Esophagus muscularis mucosa (tissue), 4 donors: ENCODE results near the gene CNNM2. TPM values are rescaled to one million over a fixed set of nuclear protein-coding genes. Genes with fewer than 3 reads are reported as not detected.
"Not testable (repeated sequence)": the region's sequence is repeated elsewhere in the genome, so short reads cannot be mapped to it uniquely, and the experiment has no call there.

Experiments
- DNase-seq: peaks from one replicate; pipeline ENCODE4 v3.0.0-alpha.2; 2017; ENCODE audit errors: extremely low spot score
- H3K27ac ChIP-seq, 4 donors: fragments of 200-600 bp; sonication (generic); replicated peaks in 1 of 4; 1 replicate in 3 of 4; 2 replicates in 1 of 4; pipeline ENCODE4 v1.5.1; 2016 to 2019; ENCODE audit warnings: mild to moderate bottlenecking in 1 of 4
- H3K27me3 ChIP-seq, 4 donors: fragments of 200-600 bp; sonication (generic); one replicate each; pipeline versions ENCODE4 v1.5.1 to v1.6.0; 2016 to 2019
- H3K36me3 ChIP-seq, 4 donors: fragments of 200-600 bp; sonication (generic); one replicate each; pipeline ENCODE4 v1.5.1; 2016 to 2019
- H3K4me1 ChIP-seq, 4 donors: fragments of 200-600 bp; sonication (generic); one replicate each; pipeline ENCODE4 v1.5.1; 2016 to 2019
- H3K4me3 ChIP-seq, 4 donors: fragments of 200-600 bp; sonication (generic); 1 replicate in 2 of 4; 2 replicates in 2 of 4; pipeline ENCODE4 v1.5.1; 2016 to 2019; ENCODE audit warnings: mild to moderate bottlenecking in 4 of 4, moderate library complexity in 1 of 4
- H3K9me3 ChIP-seq, 4 donors: fragments of 200-600 bp; sonication (generic); 1 replicate in 3 of 4; 2 replicates in 1 of 4; pipeline ENCODE4 v1.5.1; 2016 to 2019
- CTCF ChIP-seq, 3 experiments: fragments of 200-600 bp in 2 of 3; fragments of 450-650 bp in 1 of 3; sonication (generic) in 2 of 3; IDR thresholded peaks; one replicate each; pipeline ENCODE4 v1.5.1; 2017 to 2019; ENCODE audit warnings: antibody characterized with exemption in 3 of 3, mild to moderate bottlenecking in 2 of 3, moderate library complexity in 1 of 3
- EP300 ChIP-seq: sonication (generic); formaldehyde crosslinking; IDR thresholded peaks from one replicate; pipeline ENCODE4 v1.6.1; 2017; ENCODE audit warnings: antibody characterized with exemption
- POLR2A ChIP-seq: fragments of 450-650 bp; IDR thresholded peaks from one replicate; pipeline ENCODE4 v1.6.1; 2017; ENCODE audit warnings: antibody characterized with exemption, moderate library complexity, mild to moderate bottlenecking, low read depth
- POLR2AphosphoS5 ChIP-seq, 2 donors: sonication (generic); formaldehyde crosslinking; IDR thresholded peaks; one replicate each; pipeline ENCODE4 v1.6.1; 2017; ENCODE audit warnings: antibody characterized with exemption in 2 of 2
- WGBS: methylation state at CpG from one replicate; pipeline ENCODE4 v1.1.5; 2018; 5-methylcytosine and 5-hydroxymethylcytosine counted together
- intact Hi-C: fragments of 100-400 bp; cut with DNase I; formaldehyde crosslinking; loops from one replicate; pipeline ENCODE4 v1.15.1; 2023
- total RNA-seq, 4 donors: library from RNA; depleted of rRNA; stranded (reverse); fragments of >200 nt; gene quantifications; one replicate each; pipeline versions ENCODE4 v1.1.0 to v1.2.1, GENCODE V29; 2016

CNNM2 gene
- total RNA-seq, 4 donors from 2014 or later: 4.0 to 9.3 (median 5.4) TPM

- H3K36me3 ChIP-seq: peaks cover 0 to 17% (median 7%) of the 10 kb centered on the region in 4 donors
- DNase-seq: no peak
- H3K27ac ChIP-seq: no peak overlapping the region
- H3K27me3 ChIP-seq: no peaks in the 10 kb centered on the region
- TF ChIP-seq CTCF (IDR thresholded peaks at IDR 0.05): no peak
- TF ChIP-seq POLR2AphosphoS5 (IDR thresholded peaks at IDR 0.05): no peak
- TF ChIP-seq EP300: no peak
- TF ChIP-seq POLR2A: no peak
- H3K4me3 ChIP-seq: no peak overlapping the region
- intact Hi-C loops: no loop called here
- 74% methylated on average over 9 of the region's 9 CpGs for WGBS
- no peaks in the 10 kb centered on the region for H3K9me3 ChIP-seq
- H3K4me1 ChIP-seq: peaks cover 53 to 62% (median 57%) of the 10 kb centered on the region in 4 donors
These were observed 207.5 kb downstream of the CNNM2 start for GRCh38 chr10:103125323-103126267.

DNA sequence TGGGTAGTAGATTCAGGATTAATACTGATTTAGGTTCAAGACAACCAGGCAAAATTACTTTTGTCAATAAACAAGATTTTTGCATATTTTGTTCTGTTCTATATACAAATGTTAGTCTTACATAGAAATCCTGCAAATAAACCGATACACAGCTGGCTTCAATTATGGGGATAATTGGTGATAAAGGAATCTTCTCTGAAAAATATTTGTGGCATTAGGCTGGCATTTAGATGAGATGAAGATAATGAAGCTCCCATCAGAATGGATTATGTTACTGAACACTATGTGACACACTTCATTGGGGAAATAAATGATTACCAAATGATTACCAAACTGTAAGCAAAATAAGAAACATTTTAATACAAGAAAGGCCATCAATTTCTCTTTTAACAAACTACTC is 209.1 kb downstream of the CNNM2 start:
- Histone ChIP-seq H3K27ac (no peak overlapping the region), H3K36me3 (peaks cover 0 to 22% (median 10%) of the 10 kb centered on the region in 4 donors), H3K4me3 (no peak overlapping the region), H3K9me3 (no peaks in the 10 kb centered on the region), H3K27me3 (no peaks in the 10 kb centered on the region), H3K4me1 (peaks cover 38 to 45% (median 41%) of the 10 kb centered on the region in 4 donors)
- no peak for TF ChIP-seq POLR2AphosphoS5 (IDR thresholded peaks at IDR 0.05)
- TF ChIP-seq CTCF (IDR thresholded peaks at IDR 0.05): no peak
- no peak for TF ChIP-seq POLR2A
- no peak for TF ChIP-seq EP300
- DNase-seq: no peak
- 91% methylated on average over 1 of the region's 1 CpG for WGBS
- intact Hi-C loops: no loop called here

- intact Hi-C loops, H3K27me3 ChIP-seq, DNase-seq, H3K9me3 ChIP-seq, H3K4me3 ChIP-seq, H3K27ac ChIP-seq: not testable (repeated sequence)
- Histone ChIP-seq H3K36me3 (peaks cover 0 to 48% (median 29%) of the 10 kb centered on the region in 4 donors), H3K4me1 (peaks cover 10 to 21% (median 12%) of the 10 kb centered on the region in 4 donors)
- WGBS: 92% methylated on average over 5 of the region's 5 CpGs
These were observed 212.1 kb downstream of the CNNM2 start for GRCh38 chr10:103130180-103130579.

GRCh38 chr10:103130910-103131309 is 212.8 kb downstream of the CNNM2 start:
- intact Hi-C loops: no loop called here
- Histone ChIP-seq H3K27me3 (no peaks in the 10 kb centered on the region), H3K36me3 (peaks cover 0 to 55% (median 35%) of the 10 kb centered on the region in 4 donors), H3K4me3 (no peak overlapping the region), H3K4me1 (peaks cover 3 to 15% (median 7%) of the 10 kb centered on the region in 4 donors), H3K9me3 (no peaks in the 10 kb centered on the region), H3K27ac (no peak overlapping the region)
- no peak for DNase-seq
- WGBS: 78% methylated on average over 1 of the region's 1 CpG
- TF ChIP-seq CTCF (IDR thresholded peaks at IDR 0.05): no peak
- TF ChIP-seq EP300: no peak
- no peak for TF ChIP-seq POLR2A
- TF ChIP-seq POLR2AphosphoS5 (IDR thresholded peaks at IDR 0.05): no peak

GRCh38 chr10:103135168-103135567 is 217.1 kb downstream of the CNNM2 start:
- H3K36me3 ChIP-seq: peaks cover 0 to 73% (median 48%) of the 10 kb centered on the region in 4 donors
- H3K4me3 ChIP-seq, H3K27ac ChIP-seq, DNase-seq, intact Hi-C loops, H3K9me3 ChIP-seq, H3K27me3 ChIP-seq, H3K4me1 ChIP-seq: not testable (repeated sequence)
- WGBS: 100% methylated on average over 3 of the region's 3 CpGs
